Body of pancreas (tissue), 4 donors: ENCODE results near the gene CAMKMT. TPM values are rescaled to one million over a fixed set of nuclear protein-coding genes. Genes with fewer than 3 reads are reported as not detected.

Experiments
- ATAC-seq: fragments of 150-250 bp; one replicate; pipeline ENCODE4 v1.9.1; 2016
- DNase-seq, 4 donors: peaks; one replicate each; pipeline ENCODE4 v3.0.0-alpha.2; 2019
- H3K27ac ChIP-seq, 4 donors: fragments of 200-600 bp; sonication (generic); 1 replicate in 3 of 4; 2 replicates in 1 of 4; pipeline versions ENCODE4 v1.5.1 to v1.6.1; 2016 to 2019; ENCODE audit warnings: mild to moderate bottlenecking in 1 of 4, mixed read lengths in 1 of 4, moderate library complexity in 1 of 4
- H3K27me3 ChIP-seq, 2 donors: fragments of 200-600 bp; sonication (generic); one replicate each; pipeline ENCODE4 v1.6.0; 2016; ENCODE audit warnings: mild to moderate bottlenecking in 1 of 2
- H3K36me3 ChIP-seq, 2 donors: fragments of 200-600 bp; sonication (generic); replicated peaks in 1 of 2; 2 replicates each; pipeline ENCODE4 v1.5.1; 2016; ENCODE audit warnings: low read depth in 2 of 2; ENCODE audit not compliant: insufficient read depth in 1 of 2
- H3K4me1 ChIP-seq: fragments of 200-600 bp; sonication (generic); one replicate; pipeline ENCODE4 v1.6.0; 2016
- H3K4me3 ChIP-seq, 2 donors: fragments of 200-600 bp; sonication (generic); 1 replicate in 1 of 2; 2 replicates in 1 of 2; pipeline ENCODE4 v1.5.1; 2016 to 2019
- H3K9me3 ChIP-seq, 3 donors: fragments of 200-600 bp; sonication (generic); 1 replicate in 2 of 3; 2 replicates in 1 of 3; pipeline ENCODE4 v1.5.1; 2016
- CTCF ChIP-seq, 7 experiments: fragments of 450-650 bp in 4 of 7; fragments of 200-600 bp in 3 of 7; sonication (generic) in 3 of 7; IDR thresholded peaks; one replicate each; pipeline ENCODE4 v1.5.1; 2016 to 2019; ENCODE audit warnings: antibody characterized with exemption in 7 of 7
- POLR2A ChIP-seq, 3 donors: fragments of 450-650 bp; IDR thresholded peaks; one replicate each; pipeline ENCODE4 v1.6.1; 2016; ENCODE audit warnings: antibody characterized with exemption in 3 of 3, mild to moderate bottlenecking in 2 of 3
- whole genome bisulfite sequencing, 2 donors: methylation state at CpG; one replicate each; pipeline ENCODE4 v1.1.5; 2017; 5-methylcytosine and 5-hydroxymethylcytosine counted together
- intact Hi-C: fragments of 100-400 bp; cut with DNase I; formaldehyde crosslinking; loops from one replicate; pipeline ENCODE4 v1.15.1; 2023
- total RNA-seq, 2 donors: library from RNA; depleted of rRNA; stranded (reverse); fragments of >200 nt; gene quantifications; one replicate each; pipeline ENCODE4 v1.1.0, GENCODE V29; 2016

CAMKMT gene
- total RNA-seq, 2 donors from 2014 or later: 18.4 to 23.4 TPM

- no peaks in the 10 kb centered on the region for H3K36me3 ChIP-seq
- no peaks in the 10 kb centered on the region for H3K9me3 ChIP-seq
- DNase-seq (no peak), ATAC-seq (no peak)
- WGBS, 2 donors: 52 to 56% methylated on average over 2 of the region's 2 CpGs
- no peaks in the 10 kb centered on the region for H3K27me3 ChIP-seq
- H3K4me1 ChIP-seq: peaks cover 11% of the 10 kb centered on the region
- intact Hi-C loops: no loop called here
- no peak overlapping the region for H3K4me3 ChIP-seq
- H3K27ac ChIP-seq: no peak overlapping the region
- TF ChIP-seq CTCF (IDR thresholded peaks at IDR 0.05) (no peak), POLR2A (IDR thresholded peaks at IDR 0.05) (no peak)
Observed at GRCh38 chr2:44547718-44548117, 186.0 kb downstream of the CAMKMT start.

DNA sequence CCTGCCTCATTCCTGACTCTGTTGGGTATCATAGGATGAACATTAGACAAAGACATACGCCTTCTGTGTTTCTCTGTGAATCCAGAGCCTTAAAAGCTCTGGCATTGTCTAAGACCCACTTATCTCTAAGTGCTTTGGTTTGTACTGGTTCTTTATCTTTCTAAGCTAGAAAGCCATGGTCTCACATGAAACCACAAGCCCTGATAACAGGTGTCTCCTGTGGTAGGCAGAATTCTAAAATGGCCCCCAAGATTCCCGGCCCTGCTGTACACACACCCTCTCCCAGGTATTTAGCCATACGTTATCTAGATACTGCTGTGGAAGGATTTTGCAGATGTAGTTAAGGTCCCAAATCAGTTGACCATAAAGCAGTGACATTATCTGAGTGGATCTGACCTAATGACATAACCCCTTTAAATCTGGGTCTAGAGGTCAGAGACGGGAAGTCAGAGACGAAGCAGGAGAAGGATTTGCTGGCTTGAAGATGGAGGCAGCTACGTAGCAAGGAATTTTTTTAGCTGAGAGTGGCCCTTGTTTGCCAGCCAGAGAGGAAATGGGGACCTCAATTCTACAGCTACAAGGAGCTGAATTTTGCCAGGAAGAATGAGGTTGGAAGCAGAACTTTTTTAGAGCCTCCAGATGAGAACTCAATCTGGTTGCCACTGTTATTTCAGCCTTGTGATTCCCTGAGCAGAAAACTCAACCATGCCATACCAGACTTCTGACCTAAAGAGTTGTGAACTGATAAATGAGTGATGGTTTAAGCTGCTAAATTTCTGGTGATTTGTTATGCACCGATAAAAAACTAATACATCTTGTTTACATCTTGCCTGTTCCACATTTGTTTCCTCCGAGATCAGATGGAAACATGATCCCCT lies 186.7 kb downstream of the CAMKMT start:
- WGBS, 2 donors: 93 to 95% methylated on average over 8 of the region's 8 CpGs

DNA sequence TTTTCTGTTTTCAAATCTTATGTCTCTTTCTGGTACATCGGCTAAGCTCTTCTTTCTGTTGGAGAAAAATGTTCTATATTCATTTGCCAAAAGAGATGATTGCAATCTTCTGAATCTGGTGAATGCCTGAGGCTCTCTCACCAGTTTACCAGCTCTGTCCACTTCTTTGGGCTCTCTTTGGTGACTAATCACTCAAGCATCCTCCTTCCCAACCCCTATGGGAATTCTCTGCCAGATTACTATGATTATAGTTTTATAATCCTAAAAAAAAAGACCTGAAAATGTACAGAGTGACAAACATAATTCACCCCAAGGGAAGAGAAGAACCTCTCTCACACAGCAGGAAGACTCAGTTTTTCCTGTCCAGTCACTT lies 187.3 kb downstream of the CAMKMT start:
- ATAC-seq (no peak), DNase-seq (no peak)
- H3K4me3 ChIP-seq: no peak overlapping the region
- no peaks in the 10 kb centered on the region for H3K27me3 ChIP-seq
- TF ChIP-seq CTCF (IDR thresholded peaks at IDR 0.05): no peak
- no peak for TF ChIP-seq POLR2A (IDR thresholded peaks at IDR 0.05)
- 91 to 100% methylated on average over 1 of the region's 1 CpG for WGBS, 2 donors
- no peaks in the 10 kb centered on the region for H3K9me3 ChIP-seq
- peaks cover 5% of the 10 kb centered on the region for H3K4me1 ChIP-seq
- no peaks in the 10 kb centered on the region for H3K36me3 ChIP-seq
- no peak overlapping the region for H3K27ac ChIP-seq
- intact Hi-C loops: no loop called here

More for the DNA sequence above, 186.7 kb downstream of the CAMKMT start:
- Histone ChIP-seq H3K27me3 (no peaks in the 10 kb centered on the region), H3K27ac (no peak overlapping the region), H3K4me3 (no peak overlapping the region), H3K4me1 (peaks cover 11% of the 10 kb centered on the region), H3K9me3 (no peaks in the 10 kb centered on the region), H3K36me3 (no peaks in the 10 kb centered on the region)
- no peak for ATAC-seq
- no peak for TF ChIP-seq POLR2A (IDR thresholded peaks at IDR 0.05)
- no peak for TF ChIP-seq CTCF (IDR thresholded peaks at IDR 0.05)
- DNase-seq: no peak
- intact Hi-C loops: no loop called here

- Histone ChIP-seq H3K4me1 (no peaks in the 10 kb centered on the region), H3K36me3 (no peaks in the 10 kb centered on the region), H3K9me3 (no peaks in the 10 kb centered on the region), H3K4me3 (no peak overlapping the region), H3K27ac (no peak overlapping the region), H3K27me3 (no peaks in the 10 kb centered on the region)
- ATAC-seq (no peak), DNase-seq (no peak)
- intact Hi-C loops: no loop called here
- TF ChIP-seq CTCF (IDR thresholded peaks at IDR 0.05): no peak
- no peak for TF ChIP-seq POLR2A (IDR thresholded peaks at IDR 0.05)
- 90 to 91% methylated on average over 4 of the region's 4 CpGs for WGBS, 2 donors
Observed at GRCh38 chr2:44549856-44550255, 188.1 kb downstream of the CAMKMT start.

DNA sequence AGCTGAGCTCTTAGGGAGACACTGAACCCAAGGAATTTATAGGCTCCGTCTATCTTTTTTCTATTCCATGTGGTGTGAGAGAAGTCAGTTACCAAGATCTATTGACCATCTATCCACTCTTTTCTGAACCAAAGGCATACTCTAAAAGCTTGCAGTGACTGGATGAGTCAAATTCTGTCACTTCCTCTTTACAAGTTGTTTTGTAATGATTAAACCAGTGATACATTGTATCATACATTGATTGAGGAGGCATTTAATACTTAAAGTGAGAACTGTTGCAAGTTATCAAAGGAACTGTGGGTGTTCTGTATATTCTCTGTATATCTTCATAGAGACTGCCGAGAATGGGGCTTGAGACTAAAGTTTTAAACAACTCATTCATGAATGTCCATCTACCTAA lies 188.8 kb downstream of the CAMKMT start:
- no peaks in the 10 kb centered on the region for H3K27me3 ChIP-seq
- intact Hi-C loops: no loop called here
- H3K9me3 ChIP-seq: no peaks in the 10 kb centered on the region
- ATAC-seq (no peak), DNase-seq (no peak)
- H3K27ac ChIP-seq: no peak overlapping the region
- H3K36me3 ChIP-seq: no peaks in the 10 kb centered on the region
- H3K4me1 ChIP-seq: no peaks in the 10 kb centered on the region
- TF ChIP-seq CTCF (IDR thresholded peaks at IDR 0.05) (no peak), POLR2A (IDR thresholded peaks at IDR 0.05) (no peak)
- H3K4me3 ChIP-seq: no peak overlapping the region
- WGBS, 2 donors: 93 to 97% methylated on average over 2 of the region's 2 CpGs
